Measurements from ENCODE around the gene FAM78A. TPM values are rescaled to one million over a fixed set of nuclear protein-coding genes. Genes with fewer than 3 reads are reported as not detected.

The FAM78A gene
- total and polyA plus RNA-seq, 2 of the 8 experiments (the other 6 are each of a cell fraction or from before 2014, with no cell fraction given), result 3.1 TPM

DNA sequence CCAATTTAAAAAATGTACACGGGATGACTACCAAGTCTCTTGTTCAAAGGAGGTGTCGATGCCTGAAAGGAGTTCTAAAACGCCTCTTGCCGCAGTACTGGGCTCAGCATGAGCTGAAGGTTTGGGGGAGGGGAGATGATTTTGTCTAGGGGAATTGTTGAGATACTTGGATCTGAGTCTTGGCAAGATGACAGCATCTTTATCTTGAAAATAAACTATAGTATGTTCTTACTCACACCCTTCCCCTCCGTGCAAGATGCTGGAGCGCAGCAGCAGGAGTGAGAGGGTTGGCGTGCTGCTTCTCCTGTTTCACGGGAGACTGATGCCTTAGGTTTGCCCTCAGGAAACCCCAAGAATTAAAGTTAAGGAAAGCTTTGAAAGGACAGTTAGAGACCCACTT, 47.3 kb downstream of the FAM78A start (continued):
- no peak for TF ChIP-seq JUND (IDR thresholded peaks at IDR 0.05; ENCODE audit: low read length)

Data from H1 (cell line).